WTC11 (cell line): ENCODE measurements around the gene U2AF1L4.

Experiments used
- ATF3 ChIP-seq: sonication (generic); formaldehyde crosslinking; conservative IDR thresholded peaks from 2 replicates; pipeline ENCODE4 v1.8.1; 2022; ENCODE audit warnings: mild to moderate bottlenecking, missing genetic modification reagents
- CTCF ChIP-seq: fragments of 200-600 bp; IDR thresholded peaks from 2 replicates; pipeline ENCODE4 v1.8.0; 2022; ENCODE audit warnings: antibody characterized with exemption
- MAX ChIP-seq: sonication (generic); formaldehyde crosslinking; IDR thresholded peaks from 2 replicates; pipeline ENCODE4 v1.8.0; 2022; ENCODE audit warnings: mild to moderate bottlenecking, missing genetic modification reagents

- TF ChIP-seq ATF3 (CRISPR knock-in tag) (no peak), CTCF (no peak), MAX (CRISPR knock-in tag) (no peak)
Measured at GRCh38 chr19:35727053-35727955, 17.9 kb downstream of the U2AF1L4 start.
